MM.1S (cell line): ENCODE data around the gene KCNJ6.

Experiments
- EZH2phosphoT487 ChIP-seq: fragments of 300-600 bp; sonication (generic); IDR thresholded peaks from 2 replicates; pipeline ENCODE4 v1.6.1; 2018; ENCODE audit warnings: antibody characterized with exemption, low read length
- TF ChIP-seq, protein P1 (sequence below): fragments of 300-600 bp; sonication (generic); IDR thresholded peaks from 2 replicates; pipeline ENCODE4 v1.5.1; 2016; ENCODE audit warnings: antibody characterized with exemption, low read length, mixed read lengths

DNA sequence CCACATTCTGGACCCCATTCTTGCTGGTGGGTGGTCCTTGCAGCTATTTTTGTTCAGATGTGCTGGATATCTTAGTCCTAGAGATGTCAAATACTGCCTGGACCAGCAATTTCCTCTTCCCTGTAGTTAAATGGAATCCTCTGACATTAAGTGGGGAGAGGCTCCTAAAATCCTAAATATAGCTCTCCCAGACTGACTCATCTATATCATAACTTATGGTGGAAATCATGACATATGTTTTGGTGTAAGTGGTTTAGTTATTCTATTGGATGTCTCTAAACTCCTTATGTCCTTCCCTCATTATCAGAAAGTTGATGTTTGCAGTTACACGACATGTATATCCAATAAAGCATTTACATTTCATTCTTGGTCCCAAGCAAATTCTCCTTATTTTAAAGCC is 73.1 kb downstream of the KCNJ6 start:
- TF ChIP-seq, protein P1, sequence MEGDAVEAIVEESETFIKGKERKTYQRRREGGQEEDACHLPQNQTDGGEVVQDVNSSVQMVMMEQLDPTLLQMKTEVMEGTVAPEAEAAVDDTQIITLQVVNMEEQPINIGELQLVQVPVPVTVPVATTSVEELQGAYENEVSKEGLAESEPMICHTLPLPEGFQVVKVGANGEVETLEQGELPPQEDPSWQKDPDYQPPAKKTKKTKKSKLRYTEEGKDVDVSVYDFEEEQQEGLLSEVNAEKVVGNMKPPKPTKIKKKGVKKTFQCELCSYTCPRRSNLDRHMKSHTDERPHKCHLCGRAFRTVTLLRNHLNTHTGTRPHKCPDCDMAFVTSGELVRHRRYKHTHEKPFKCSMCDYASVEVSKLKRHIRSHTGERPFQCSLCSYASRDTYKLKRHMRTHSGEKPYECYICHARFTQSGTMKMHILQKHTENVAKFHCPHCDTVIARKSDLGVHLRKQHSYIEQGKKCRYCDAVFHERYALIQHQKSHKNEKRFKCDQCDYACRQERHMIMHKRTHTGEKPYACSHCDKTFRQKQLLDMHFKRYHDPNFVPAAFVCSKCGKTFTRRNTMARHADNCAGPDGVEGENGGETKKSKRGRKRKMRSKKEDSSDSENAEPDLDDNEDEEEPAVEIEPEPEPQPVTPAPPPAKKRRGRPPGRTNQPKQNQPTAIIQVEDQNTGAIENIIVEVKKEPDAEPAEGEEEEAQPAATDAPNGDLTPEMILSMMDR: no peak
- no peak for TF ChIP-seq EZH2phosphoT487
